HG03135 (cell line): ENCODE results near the gene CYBC1.
A peak's percentile ranks its signal among the peaks of the same experiment; 100 is the strongest.

ENCODE experiments used
- ATAC-seq: cut with Tn5 transposase; IDR thresholded peaks from one replicate; pipeline ENCODE4 v1.9.1; 2021; ENCODE audit warnings: mild to moderate bottlenecking, moderate library complexity; ENCODE audit not compliant: unreplicated experiment

The CYBC1 gene

GRCh38 chr17:82449131-82449882 is 1.2 kb downstream of the CYBC1 start:
- peak; percentile 58 for ATAC-seq

DNA sequence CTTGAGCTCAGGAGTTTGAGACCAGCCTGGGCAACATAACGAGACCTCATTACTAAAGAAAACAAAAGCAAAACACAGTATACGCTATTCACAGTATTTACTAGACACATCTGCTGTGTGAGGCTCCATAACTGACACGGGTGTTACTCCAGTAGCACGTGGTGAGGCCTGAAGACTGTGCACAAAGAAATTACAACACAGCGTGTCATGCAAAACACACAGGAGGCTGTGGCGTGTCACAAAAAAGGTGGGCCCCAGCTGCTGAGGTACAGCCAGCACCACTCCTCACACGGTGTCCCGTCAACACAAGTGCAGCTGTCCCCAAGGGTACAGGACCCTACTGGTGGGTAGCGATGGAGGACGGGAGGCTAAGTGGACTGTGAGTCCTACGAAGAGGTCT is 2.7 kb downstream of the CYBC1 start:
- no peak for ATAC-seq

GRCh38 chr17:82446649-82447048 is 3.9 kb downstream of the CYBC1 start:
- no peak for ATAC-seq

GRCh38 chr17:82446124-82446523 is 4.4 kb downstream of the CYBC1 start:
- ATAC-seq: no peak

- ATAC-seq: no peak
Observed at GRCh38 chr17:82445542-82445941, 5.0 kb downstream of the CYBC1 start.

GRCh38 chr17:82444941-82445521 is 5.5 kb downstream of the CYBC1 start:
- no peak for ATAC-seq

DNA sequence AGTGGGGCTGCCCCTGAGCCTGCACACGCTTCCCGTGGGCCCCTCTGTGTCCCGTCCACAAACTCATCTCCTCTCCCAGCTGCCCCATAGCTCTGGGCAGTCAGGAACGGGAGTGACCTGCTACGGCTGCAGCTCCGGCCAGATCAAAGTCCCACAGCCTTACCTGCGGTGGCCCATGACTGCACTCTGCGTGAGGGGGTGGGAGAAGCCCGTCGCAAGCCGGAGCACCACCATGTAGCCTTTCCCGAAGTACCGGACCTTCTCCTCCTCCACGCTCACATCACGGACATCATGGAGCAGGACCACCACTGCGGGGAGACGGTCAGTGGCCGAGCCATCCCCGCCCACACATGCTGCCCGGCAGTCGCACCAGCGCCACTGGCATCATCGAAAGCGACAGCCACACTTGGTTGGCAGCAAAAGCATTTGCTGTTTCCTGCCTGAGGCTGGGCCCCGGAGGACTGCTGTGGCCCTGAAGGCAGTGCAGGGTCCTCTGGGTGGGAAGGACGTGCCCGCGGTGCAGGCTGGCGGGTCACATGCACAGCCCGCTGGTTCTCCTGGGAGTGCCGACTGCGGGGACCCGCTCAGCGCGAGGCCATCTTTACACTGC is 6.2 kb downstream of the CYBC1 start:
- ATAC-seq: no peak

GRCh38 chr17:82443465-82444283 is 6.9 kb downstream of the CYBC1 start:
- ATAC-seq: no peak

DNA sequence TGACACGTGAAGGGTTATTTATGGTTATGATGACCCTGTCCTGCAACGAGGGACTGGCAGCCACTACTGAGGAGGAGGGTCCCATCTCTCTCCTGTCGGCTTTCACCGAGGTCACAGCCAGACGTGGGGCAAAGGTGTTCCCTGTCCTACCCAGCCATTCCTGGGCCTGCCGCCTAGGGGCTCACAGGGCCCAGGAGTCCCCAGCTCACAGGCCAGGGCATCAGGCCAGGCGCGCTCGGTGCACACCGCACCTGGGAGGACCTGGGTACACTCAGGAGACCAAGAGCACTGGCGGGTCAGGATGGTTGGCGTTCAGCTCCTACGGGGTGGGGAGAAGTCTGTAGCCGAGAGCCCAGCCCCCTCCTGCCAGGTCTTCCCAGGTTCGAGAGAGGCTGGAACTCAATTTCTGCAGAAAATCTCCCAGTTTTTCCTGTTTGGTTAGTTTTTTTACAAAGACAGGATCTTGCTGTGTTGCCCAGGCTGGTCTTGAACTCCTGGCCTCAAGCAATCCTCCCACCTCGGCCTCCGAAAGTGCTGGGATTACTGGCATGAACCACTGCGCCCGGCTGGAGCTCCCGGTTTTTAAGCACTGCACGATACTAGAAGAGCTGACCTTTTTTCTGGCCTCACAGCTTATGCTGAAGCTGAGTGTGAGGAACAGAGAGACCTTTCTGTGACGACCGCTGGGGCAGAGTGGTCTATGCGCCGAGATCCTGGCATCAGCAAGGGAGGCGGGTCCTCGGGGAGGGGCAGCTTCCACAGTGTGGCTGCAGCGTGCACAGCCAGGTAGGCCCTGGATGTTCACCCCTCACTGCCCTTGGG is 7.7 kb downstream of the CYBC1 start:
- no peak for ATAC-seq

GRCh38 chr17:82441691-82442487 is 8.7 kb downstream of the CYBC1 start:
- no peak for ATAC-seq

DNA sequence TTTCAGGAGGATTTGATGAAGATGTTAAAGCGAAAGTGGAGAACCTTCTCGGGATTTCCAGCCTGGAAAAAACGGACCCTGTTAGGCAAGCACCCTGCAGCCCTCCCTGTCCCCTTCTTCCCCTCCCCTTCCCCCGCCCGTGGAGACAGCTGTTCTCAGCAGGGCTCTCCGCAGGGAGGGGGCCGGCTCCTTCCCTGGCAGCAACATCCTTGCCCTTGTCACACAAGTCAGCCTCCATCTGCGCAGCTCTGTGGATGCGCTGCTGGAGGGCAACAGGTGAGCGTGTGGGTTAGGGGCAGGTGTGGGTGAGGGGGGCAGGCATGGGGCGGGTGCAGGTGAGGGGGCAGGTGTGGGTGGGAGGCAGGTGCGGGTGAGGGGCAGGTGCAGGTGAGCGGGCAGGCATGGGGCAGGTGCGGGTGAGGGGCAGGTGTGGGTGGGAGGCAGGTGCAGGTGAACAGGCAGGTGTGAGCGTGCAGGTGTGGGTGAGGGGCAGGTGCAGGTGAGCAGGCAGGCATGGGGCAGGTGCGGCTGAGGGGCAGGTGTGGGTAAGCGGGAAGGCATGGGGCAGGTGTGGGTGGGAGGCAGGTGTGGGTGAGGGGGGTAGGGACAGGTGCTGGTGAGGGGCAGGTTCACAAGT is 9.4 kb downstream of the CYBC1 start:
- no peak for ATAC-seq

DNA sequence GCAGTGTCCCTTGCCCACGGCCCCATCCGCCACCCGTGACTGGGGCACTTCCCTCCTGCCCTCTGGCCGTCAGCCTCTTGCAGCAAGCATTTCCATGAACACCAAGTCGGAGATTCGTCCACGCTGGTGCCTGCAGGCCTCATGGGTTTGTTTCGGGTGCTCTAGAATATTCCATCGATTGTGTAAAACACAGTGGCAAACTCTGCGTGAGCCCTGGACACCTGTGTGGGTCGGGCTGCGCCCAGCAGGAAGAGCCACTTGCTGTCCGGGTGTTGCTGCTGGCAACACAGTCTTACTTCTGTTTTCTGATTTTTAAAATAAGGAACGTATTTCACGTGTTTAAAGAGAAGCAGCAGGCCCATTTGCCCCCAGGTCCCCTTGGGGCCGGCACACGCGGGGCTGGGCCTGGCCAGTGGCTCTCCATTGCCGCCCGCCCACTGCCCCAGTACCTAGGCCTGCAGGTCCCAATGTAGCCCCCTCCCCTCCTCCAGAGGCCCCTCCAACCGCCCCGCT is 10.0 kb downstream of the CYBC1 start:
- ATAC-seq: no peak

GRCh38 chr17:82439829-82440365 is 10.7 kb downstream of the CYBC1 start:
- no peak for ATAC-seq

- no peak for ATAC-seq
Observed at GRCh38 chr17:82439194-82439828, 11.2 kb downstream of the CYBC1 start.

DNA sequence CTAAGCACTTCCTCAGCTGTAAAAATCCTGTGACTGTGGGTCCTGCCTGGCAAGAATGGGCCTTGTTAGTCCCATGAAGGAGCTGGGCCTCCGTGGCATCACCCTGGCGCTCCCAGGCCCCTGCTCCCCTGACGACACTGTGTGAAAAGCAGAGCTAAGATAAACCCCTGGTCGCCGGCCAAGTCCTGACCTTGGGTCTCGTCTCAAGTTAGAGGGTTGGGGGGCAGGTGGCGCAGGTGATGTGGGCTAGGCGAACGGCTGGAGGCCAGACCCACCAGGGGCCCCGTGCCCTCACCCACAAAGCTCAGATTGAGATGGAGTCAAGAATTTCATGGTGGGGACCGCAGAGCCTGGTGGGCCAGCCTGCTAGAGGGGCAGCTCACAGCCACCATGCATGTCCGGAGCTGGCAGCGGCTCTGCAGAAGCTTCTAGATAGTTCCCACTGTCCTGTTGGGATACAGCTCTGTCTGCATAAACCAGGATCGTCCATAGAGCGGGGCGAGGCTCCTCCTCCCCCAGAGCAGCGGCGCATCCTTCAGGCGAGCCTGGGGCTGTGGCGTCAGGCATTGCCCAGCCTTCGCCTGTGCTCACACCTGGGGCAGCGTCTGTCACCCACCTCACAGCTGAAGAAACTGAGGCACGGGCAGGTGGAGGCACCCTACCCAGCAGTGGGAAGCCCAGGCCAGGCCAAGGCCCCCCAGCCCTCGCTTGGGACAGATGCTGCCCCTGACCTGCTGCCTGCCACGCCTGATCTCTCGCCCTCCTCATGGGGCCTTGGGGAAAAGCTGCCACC is 12.0 kb downstream of the CYBC1 start:
- ATAC-seq: no peak

DNA sequence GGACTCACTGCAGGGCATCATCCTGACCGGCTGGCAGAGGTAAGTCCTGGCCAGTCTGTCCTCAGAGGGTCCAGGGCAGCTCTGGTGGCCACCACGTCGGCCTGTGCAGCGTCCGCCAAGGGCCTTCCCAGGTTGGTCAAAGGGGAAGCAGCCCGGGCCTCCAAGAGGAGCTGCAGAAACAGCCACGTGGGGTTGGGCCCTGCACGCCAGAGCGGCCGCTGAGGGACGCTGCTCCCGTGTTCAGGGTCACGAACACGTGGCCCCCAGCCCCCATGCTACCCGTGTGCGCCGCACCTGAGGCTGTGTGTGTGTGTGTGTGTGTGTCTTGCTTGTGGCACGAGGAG is 13.3 kb downstream of the CYBC1 start:
- ATAC-seq: no peak

DNA sequence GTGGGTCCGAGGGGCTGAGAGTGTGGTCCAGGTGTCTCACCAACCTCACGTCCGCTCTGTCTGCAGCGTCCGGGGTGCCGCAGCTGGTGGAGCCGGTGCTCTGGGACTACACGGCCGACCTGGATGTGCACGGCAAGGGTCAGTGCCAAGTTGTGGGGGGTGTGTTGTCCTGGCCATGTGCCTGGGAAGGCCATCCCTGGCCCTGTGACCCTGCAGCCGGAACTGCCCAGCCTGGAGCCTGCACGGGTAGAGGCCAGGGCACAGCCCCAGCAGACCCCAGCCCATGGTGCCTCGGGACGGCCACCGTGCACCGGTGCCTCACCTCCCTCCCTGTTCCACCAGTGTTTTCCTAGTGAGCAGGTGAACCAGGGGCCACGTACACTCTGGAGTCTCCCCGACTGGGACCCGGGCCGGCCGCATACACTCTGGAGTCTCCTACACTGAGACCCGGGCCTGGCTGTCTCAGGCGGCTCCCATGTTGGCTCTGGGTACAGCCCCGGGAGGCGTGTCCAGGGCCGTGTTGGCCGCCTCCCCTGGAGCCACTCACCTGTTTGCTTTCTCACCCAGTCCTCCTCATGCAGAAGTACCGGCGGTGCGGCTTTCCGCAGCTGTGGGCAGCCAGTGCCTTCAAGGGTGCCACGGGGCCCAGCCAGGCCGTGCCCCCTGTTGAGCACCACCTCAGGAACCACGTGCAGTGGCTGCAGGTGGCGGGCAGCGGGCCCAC is 13.8 kb downstream of the CYBC1 start:
- no peak for ATAC-seq
